Embryonic facial prominence (tissue), 1 donor: ENCODE results near the gene CRBN.
A peak's percentile ranks its signal among the peaks of the same experiment; 100 is the strongest.

ENCODE experiments used
- DNase-seq: peaks from one replicate; pipeline ENCODE4 v3.0.0-alpha.2; 2016; ENCODE audit errors: extremely low spot score

Gene CRBN

DNA sequence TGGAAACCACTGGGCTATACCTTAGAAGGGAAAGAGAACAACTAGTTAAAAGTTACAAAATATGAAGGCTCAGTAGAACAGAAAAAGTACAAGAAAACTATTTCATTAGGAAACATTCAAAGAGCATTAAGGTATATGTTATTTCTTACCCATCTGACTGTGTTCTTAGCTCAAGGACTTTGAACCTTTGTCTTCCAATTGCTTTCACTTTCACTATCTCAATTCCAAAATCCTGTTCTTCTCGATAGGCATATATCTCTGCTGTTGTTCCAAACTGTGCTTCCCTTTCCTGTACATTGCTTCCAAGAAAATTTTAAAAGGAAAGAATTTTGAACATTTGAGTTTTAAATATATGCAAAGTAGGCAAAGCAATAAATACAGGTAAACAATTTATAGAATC, 6.9 kb downstream of the CRBN start:
- DNase-seq, result no peak

DNA sequence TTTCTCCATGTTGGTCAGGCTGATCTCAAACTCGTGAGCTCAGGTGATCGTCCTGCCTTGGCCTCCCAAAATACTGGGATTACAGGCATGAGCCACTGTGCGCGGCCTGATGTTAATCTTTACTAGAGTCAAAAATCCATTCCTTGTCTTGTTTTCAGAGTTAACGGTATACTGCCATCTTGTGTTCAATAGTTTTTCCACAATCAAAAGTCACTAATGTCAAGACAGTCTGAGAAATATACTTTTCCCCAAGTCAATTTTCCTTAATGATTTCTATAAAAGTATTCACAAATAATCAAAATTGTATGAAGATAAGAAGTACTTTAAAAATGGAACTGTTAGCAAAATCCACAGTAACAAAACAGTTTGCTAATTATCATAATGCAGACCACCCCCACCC, 8.5 kb downstream of the CRBN start:
- DNase-seq, result no peak

DNA sequence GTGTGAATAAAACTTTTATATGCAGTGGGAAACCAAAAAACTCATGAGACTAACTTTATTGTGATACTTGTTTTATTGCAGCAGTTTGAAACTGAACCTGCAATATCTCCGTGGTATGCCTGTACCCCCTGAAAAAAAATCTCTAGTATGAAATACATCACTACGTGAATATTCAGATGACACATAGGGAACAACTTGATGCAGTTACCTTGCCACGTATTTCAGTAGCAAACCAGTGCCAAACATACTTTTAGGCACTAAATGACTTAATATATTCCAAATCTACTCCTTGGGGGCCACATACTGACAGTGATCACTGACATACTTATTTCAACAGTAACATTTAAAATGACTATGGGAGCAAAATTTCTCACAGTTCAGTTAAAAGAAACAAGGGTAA, 13.8 kb downstream of the CRBN start:
- no peak for DNase-seq

DNA sequence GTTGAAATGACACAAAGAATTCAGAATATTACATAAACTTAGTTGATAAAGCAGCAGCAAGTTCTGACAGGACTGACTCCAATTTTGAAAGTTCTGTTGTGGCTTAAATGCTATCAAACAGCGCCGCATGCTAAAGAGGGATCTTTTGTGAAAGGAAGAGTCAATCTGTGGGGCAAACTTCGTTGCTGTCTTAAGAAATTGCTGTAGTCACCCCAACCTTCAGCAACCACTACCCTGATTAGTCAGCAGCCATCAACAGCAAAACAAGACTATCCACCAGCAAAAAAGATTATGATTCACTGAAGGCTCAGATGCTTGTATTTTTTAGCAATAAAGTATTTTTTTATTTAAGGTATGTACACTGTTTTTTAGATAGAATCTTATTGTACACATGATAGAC, 14.2 kb downstream of the CRBN start:
- DNase-seq, result no peak

DNA sequence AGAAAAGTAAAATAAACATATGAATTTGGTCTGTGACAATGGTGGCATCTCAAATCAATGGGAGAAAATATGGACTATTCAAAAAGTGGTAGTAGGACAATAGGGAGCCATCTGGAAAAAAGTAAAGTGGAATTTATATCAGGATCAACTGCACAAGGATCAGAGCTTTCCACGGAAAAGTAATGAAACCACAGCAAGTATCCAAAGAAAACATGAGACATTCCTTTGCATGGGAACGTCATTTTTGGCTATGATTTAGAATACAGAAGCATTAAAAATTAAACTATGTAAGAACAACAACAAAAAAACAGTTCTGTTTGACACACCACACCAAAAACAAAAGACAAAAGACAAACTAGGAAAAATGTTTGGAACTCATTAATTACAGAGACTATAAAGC, 18.7 kb downstream of the CRBN start:
- no peak for DNase-seq

DNA sequence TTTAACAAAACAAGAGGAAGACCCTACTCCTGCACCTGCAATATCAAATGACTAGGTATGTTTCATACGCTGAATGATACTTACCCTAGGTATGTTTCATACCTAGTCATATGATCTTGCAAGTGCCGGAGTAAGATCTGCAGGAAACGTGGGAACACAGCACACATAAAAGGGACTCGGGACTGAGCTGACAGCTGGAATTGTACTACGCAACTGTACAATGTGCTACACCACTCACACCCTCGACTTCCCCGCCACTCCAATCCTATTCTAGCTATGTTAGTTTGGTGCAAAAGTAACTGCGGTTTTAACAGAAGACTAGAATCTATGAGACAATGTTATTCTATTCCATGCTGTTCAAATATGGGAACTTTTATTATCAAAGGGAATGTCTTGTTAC, 22.0 kb downstream of the CRBN start:
- no peak for DNase-seq

DNA sequence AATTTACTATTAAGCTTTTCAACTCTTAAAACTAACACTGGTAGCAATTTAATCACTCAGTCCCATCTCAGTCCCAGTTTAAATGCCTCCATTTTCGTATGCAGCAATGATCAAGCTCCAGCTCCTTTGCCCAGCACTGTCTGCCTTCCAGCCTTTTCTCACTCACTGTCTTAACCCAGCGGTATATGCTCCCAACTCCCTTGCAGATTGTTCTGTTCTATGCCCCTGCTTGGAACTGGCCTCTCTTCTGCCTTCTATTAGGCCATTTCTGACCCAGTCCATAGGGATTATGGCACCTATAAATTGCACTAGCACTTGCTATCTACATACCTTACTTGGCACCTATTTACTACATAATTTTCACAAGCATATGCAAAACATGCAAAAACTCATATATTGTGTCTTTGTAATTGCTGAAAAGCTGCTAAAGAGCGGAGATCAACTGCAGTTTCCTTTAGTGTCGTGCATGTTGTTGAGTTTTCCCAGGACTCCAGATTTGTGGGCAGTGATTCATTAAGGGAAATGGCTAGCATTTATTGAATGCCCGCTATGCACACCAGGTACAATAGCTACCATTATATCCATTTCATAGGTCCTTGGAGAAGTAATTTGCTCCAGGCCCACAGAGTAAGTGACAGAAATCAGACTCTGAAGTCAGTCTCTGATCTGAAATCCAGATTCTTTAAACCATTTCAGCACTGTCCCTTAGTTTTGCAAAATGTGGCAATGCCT, 24.4 kb downstream of the CRBN start:
- no peak for DNase-seq

DNA sequence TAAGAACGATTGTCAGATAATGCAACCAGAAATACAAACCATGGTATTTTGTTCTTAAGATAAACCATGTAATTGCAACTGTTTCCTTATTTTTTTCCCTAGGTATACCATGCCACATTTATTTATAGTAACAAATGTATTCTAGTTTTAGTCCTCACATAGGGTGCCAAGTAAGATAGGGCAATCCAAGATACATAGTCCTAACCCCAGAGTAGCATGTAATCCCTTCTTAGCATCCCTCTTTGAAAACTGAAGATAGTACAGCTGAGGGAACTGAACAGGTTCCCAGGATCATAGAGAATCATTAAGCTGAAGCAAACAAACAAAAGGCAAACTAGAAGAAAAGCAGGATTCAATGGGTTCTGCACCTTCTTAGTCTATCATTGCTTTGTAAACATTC, 28.0 kb downstream of the CRBN start:
- no peak for DNase-seq

DNA sequence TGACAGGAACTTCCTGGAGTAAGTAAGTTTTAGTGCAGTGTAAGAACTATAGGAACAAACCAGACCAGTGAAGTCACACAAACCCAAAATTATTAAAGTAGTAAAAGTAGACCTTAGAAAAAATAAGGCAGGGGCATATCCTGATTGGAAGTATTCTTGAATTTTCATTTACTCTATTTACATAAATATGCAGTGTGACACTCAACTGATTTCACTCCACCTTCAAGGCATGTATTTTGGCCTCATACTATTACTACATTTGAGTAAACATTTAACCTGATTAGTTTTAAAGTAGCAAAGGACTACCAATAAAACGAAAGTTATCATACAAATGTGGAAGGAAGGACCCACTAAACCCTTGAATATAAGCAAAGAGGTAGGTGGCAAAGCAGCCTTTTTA, 29.9 kb downstream of the CRBN start:
- DNase-seq, result no peak

DNA sequence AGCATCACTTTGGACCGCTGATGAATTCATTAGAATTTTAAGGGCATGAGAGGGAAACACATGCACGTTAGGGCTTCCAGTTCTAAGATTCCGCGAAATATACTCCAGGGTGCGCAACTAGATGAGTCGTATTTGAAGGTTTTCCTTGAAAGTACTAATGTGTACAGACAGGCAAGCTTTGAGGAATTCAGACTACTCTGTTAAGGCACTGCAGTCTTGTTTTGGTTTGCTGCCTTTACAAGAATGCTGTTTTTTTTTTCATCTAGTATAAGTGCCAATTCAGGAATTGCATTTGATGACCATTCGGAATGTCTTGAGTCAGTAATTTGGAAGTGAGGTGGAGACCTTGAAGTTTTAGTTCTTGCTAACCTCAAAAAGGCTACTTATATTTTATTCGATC, 33.7 kb downstream of the CRBN start:
- no peak for DNase-seq

DNA sequence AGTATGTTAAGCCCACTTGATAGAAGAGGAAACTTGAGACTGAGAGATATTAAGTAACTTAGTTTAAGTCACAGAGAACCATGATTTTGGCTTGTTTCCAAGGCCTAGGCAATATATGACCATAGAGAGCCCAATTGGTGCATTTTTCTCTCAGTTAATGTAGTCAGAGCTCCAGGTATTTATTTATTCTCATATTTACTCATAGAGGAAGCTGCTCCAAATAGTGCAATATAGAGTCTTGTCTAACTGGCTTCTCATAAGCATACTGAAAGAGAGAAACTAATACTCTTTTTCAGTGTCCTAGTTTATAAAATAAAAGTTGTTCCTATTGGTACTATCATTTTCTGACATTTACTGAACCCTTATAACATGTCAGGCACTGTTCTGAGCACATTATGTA, 37.6 kb downstream of the CRBN start:
- DNase-seq, result no peak

DNA sequence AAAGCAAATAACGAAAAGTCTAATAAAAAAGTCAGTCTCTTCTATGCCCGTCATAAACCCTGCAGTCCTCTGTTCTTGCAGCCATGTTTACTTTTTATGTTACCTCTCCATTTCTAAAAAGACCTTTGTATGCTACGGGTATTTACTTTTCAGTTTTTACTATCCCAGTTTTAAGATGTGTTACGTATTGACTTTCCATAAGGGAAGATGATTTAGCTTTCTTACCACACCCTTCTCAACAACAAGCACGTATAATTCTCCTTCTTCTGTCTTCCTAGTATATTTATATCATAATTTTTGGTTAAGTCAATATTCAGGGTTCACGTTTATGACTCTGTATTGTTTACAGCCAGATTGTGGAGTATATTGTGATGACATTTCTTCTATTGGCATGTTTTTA, 42.0 kb downstream of the CRBN start:
- no peak for DNase-seq

DNA sequence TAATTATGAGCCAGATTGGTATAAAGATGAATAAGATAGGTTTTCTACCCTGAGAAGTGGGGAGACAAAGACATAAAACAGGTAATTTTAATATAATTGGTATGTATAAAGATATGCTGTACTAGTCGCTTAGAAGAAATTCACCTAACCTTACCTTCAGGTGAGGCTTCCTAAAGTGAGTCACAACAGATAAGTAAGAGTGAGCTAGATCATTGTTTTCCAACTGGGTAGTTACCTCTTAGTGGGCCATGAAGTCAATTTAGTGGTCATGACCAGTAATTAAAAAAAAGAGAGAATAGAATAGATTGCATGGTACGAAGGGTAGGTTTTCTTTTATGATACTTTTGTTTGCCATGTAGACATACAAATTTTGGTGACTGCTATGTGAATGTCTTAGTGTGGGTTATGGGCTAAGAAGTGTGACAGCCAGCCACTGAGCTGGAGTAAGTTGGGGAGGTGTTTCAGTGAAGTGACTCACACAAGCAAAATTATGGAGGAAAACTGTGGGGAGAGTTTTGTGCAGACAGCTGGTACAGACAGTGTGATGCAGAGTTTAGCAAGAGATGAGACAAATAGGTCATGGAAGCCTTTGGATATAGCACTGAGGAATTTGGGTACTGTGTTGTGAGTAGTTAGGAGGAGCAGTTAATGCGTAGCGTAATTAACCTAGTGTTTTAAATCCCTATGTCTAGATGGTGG, 44.6 kb downstream of the CRBN start:
- no peak for DNase-seq

DNA sequence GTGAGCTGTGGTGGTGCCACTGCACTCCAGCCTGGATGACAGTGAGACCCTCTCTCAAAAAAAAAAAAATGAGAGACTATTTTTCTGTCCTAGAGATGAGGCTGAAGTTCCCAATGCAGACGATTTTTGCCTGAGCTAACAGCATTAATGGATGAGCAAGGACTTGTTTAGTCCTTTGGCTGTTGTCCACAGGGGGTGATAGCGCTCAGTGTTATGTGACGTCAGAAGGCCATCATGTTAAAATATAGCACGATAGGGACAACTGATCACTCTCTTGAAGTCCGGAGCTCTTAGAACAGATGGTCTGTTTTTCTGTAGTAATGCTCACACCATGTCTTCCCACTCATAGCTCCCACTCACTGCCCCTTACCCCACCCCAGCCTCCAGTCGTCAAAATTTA, 46.0 kb downstream of the CRBN start:
- no peak for DNase-seq

DNA sequence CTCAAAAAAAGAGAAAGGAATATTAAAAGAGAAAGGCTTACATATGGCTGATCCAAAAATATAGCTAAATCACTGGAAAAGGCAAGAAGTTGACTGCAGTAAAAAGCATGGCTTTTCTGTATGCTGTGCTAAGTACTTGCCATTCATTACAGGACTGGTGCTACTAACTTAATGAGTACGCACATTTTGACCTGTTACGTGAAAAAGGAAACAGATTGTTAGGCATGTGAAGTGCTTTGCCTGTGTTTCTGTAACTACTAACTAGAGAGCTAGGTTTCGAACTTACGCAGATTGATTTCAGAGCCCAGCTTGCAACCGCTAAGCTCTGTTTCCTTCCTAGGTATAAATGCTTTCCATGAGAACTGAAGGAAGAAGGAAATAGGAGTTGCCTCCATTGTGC, 49.9 kb downstream of the CRBN start:
- no peak for DNase-seq

DNA sequence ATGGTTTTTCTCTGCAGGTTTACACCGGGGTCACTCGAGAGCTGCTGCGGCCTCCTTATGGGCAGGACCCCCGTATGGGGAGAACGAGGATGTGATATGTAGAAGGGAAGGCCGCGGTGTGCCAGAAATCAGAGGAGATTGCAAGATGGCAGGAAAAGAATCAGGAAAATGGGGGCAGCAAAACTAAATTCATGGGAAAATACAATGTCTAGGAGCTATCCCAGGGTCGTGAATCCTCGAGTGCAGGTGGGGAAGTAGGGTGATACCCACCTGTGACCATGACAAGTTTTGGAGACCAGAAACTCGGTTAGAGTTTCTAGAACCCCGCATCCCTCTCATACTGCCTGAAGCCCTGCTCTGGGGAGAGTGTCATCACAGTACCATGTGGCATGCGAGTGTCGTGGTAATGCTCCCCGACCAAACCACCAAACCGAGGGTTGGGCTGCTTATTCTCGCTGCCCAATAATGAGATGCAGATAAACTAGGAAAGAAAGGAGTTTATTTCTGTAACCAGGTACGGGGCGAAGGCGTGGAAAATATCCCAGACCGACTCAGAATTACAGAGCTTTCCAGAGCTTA, 52.0 kb downstream of the CRBN start:
- DNase-seq, result no peak

DNA sequence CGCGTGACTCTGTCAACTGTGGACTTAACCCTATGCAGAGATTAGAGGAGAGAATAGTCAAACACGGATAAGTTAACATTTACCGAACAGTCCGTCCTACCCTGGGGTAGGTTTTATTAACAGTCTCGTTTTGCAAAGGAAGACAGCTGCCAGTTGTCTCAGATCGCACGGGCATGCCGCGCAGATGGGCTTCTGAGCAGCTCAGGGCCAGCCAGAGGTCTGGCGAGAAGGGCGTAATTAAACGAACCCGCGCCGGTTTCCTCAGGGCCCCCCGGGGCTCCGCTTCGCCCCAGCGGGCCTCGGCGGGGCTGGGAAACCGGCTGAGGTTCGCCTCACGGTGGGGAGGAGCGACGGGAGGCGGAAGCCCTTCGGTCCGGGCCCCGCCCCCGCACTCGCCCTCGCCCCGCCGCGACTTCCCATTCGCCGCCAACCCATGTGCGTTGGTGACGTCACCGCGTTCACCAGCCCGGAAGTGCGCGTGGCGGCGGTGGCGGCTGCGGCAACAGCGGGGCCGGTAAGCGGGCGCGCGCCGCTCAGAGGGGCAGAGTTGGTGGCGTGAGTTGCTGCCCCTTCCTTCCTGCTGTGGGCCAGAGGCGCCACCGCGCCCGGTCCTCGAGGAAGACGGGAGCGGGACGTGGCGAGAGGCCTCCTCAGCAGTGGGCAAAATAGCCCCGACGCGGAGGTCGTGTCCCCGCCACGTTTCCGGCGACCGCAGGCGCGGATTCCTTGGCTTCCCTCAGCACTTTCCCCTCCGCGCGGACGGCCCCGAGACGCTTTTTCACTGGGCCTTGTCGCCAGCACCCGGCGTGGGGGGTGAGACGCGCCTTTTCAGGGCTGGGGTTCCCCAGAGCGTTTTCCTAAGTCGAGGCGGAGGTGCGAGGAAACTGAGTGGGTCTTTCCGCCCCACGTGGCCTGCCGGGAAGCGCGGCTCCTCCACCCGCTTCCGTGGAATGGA, 52.7 kb downstream of the CRBN start, which contains the start of gene TRNT1:
TRNT1 (plus strand) TSS at position 464 of the 955 bp plus-strand sequence. CDS start 2,101 bp downstream, outside the sequence.
- DNase-seq, result peak; percentile 86

DNA sequence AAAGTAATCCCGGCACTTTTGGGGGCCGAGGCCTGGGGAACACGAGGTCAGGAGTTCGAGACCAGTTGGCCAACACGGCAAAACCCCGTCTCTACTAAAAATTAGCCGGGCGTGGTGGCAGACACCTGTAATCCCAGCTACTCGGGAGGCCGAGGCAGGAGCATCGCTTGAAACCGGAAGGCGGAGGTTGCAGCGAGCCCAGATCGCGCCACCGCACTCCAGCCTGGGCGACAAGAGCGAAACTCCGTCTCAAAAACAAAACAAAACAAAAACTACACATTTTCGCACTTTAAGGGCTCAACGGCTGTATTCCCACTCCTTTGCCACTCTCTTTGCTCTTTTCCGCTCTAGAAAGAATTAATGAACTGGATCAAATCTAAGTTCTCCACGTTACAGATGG, 53.5 kb downstream of the CRBN start:
- no peak for DNase-seq

DNA sequence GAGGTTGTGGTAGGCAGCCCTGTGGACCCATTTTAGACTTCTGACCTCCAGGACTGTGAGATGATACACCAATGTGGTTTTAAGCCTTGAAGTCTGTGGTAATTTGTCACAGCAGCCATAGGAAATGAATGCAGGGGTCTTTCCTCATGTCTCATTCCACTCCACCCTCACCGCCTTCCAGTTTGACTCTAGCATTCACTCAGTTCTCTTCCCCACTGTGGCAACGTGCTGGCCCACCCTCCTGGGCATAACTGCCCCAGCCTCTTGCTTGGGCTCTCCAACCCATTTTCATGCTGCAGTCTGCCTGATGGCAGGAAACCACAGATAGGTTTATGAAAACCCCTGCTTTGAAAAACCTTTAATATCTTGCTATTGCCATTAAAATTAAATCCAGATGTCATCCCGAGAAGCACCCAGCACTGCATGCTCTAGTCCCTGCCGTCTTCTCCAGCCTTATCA, 60.1 kb downstream of the CRBN start:
- no peak for DNase-seq

DNA sequence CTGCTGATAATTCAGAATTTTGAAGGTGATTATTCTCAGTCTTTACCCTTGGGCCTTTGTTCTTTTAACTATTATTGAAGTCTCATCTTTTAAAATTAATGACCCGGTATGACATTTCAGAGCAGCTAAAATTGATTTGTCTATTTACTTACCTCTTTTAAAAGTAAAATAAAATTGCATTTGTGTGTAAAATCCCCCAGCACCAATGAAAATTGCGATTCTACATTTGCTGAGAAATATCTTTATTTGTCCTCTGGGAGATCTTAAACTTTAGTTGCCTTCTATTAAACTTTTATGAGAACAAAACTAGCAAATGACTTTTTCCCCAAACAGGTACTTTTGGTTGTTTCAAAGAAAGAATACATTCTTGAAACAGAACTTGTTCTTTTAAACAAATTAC, 61.8 kb downstream of the CRBN start:
- DNase-seq, result no peak

DNA sequence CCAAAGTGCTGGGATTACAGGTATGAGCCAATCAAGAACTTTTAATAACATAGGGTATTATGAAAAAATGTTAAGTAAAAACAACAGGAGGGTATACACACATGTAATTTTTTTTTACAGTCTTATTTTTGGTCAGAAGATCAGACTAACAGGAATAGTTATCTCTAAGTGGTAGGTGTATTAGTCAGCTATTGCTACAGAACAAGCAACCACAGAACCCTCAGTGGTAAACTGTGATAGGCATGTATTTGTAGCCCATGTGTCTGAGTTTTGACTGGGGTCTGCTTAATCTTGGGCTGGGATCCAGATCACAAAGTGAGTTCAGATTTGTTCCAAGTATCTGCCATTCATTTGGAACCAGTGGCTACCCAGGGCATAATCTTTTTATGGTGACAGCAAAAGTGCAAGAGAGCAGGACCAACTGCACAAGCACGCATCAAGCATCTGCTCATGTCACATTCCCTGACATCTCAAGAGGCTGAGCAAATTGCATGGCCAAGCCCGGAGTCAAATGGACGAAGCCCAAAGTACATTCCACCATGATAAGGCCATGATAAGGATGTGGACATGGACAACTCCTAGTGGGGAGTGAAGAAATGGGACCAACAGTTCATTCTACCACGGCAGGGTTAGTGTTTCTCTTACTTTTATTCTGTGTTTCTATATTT, 66.3 kb downstream of the CRBN start:
- DNase-seq, result no peak
